Large intestine (tissue), 3 donors: ENCODE measurements around the gene TSPEAR. TPM values are rescaled to one million over a fixed set of nuclear protein-coding genes. Genes with fewer than 3 reads are reported as not detected.

Source experiments
- DNase-seq, 2 donors: peaks; one replicate each; pipeline versions ENCODE4 v3.0.0 to v3.0.0-alpha.2; 2013
- H3K27ac ChIP-seq: one replicate; pipeline ENCODE4 v1.5.1; 2013; ENCODE audit warnings: low read length
- H3K27me3 ChIP-seq: 2 replicates; pipeline ENCODE4 v1.6.1; 2013; ENCODE audit warnings: low read length; ENCODE audit not compliant: control insufficient read depth, insufficient read depth
- H3K36me3 ChIP-seq: 2 replicates; pipeline ENCODE4 v1.6.1; 2013; ENCODE audit warnings: low read length; ENCODE audit not compliant: control insufficient read depth, insufficient read depth
- H3K4me1 ChIP-seq: one replicate; pipeline ENCODE4 v1.6.1; 2013; ENCODE audit warnings: low read length; ENCODE audit not compliant: control insufficient read depth, insufficient read depth
- H3K4me3 ChIP-seq: one replicate; pipeline ENCODE4 v1.5.1; 2013; ENCODE audit warnings: low read length
- H3K9me3 ChIP-seq: one replicate; pipeline ENCODE4 v1.6.1; 2013; ENCODE audit warnings: mild to moderate bottlenecking, low read depth, low read length, moderate library complexity; ENCODE audit not compliant: control insufficient read depth
- WGBS: methylation state at CpG from one replicate; pipeline ENCODE4 v1.1.5; 2013; ENCODE audit warnings: low lambda C conversion rate; ENCODE audit not compliant: insufficient coverage; 5-methylcytosine and 5-hydroxymethylcytosine counted together
- polyA plus RNA-seq: library from polyadenylated mRNA; unstranded; fragments of 120-200 nt; gene quantifications from one replicate; pipeline ENCODE4 v1.2.1, GENCODE V29; 2013

Gene TSPEAR
- polyA plus RNA-seq, 1 donor, result 0.55 TPM

DNA sequence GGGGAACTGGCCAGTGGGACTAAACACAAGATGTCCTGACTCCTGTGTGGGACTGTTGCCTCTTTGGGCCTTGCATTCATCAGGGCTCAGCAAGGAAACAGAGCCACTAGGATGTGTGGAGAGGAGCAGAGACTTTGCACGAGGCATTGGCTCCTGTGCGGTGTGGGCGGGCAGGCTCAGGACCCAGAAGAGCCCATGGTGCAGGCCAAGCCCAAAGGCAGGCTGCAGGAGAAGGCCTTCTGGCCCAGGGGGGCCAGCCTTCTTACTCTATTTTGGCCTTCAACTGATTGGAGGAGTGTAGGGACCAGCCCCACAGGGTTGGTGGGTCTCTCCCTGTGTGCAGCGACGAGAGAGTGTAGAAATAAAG lies 232.6 kb downstream of the TSPEAR start:
- Histone ChIP-seq H3K4me3 (no peak overlapping the region), H3K27me3 (no peaks in the 10 kb centered on the region), H3K4me1 (peaks cover 3% of the 10 kb centered on the region), H3K9me3 (peaks cover 2% of the 10 kb centered on the region), H3K27ac (no peak overlapping the region), H3K36me3 (no peaks in the 10 kb centered on the region)
- no peak for DNase-seq
- no CpG with 5 or more reads among the region's 5 CpGs for WGBS

DNA sequence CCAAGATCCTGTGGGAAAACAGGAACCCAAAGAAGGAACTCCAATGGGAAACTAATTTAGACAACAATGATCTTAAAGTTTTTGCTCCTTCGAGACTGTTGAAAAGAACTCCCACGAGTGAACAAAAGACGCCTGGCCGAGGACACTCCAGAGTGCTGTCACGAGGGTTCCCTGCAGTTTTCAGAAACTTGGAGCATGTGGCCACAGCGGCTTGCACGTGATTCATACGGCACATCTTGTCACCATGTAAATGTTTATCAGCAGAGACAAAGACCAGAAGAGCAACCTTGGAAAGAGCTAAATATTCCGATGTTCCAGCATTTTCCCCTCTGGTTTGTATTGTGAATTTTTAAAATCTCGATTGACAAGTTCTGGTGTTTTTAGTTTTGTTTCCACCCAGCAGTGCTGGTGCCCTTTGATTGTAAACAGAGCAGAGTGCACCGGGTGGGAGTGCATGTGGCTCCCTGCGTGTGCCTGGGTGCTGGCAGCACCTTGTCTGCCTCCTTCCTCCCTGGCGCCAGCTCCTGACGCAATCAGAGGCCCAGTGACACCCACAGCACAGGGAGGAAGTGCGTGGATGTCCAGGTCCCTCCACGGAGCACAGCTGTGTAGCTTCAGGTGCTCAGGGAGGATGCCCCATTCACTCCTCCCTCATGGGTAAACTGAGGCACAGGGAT lies 233.1 kb downstream of the TSPEAR start:
- H3K27ac ChIP-seq, result no peak overlapping the region
- no peak for DNase-seq
- H3K4me3 ChIP-seq, result no peak overlapping the region
- H3K9me3 ChIP-seq, result peaks cover 2% of the 10 kb centered on the region
- WGBS, result no CpG with 5 or more reads among the region's 16 CpGs
- H3K27me3 ChIP-seq, result no peaks in the 10 kb centered on the region
- no peaks in the 10 kb centered on the region for H3K36me3 ChIP-seq
- H3K4me1 ChIP-seq, result peaks cover 3% of the 10 kb centered on the region

DNA sequence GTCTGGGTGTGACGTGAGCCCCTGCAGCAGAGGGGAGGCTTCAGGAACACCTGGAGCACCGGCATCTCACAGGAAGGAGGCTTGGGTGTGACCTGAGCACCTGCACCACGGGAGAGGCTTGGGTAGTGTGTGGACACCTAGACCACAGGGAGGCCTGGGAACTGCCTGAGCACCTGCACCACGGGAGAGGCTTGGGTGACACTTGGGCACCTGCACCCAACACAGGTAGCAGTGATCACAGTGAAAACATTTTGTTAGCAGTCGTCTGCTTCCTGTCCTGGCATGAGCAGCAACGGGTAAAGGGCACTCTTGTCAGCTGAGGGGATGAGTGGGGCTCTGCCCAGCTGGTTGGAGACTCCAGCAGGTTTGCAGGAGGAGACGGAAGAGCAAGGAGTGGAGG lies 233.7 kb downstream of the TSPEAR start:
- Histone ChIP-seq H3K27ac (no peak overlapping the region), H3K4me1 (peaks cover 3% of the 10 kb centered on the region), H3K36me3 (no peaks in the 10 kb centered on the region), H3K4me3 (no peak overlapping the region), H3K9me3 (peaks cover 2% of the 10 kb centered on the region), H3K27me3 (no peaks in the 10 kb centered on the region)
- no peak for DNase-seq
- 83% methylated on average over 1 of the region's 7 CpGs for WGBS

DNA sequence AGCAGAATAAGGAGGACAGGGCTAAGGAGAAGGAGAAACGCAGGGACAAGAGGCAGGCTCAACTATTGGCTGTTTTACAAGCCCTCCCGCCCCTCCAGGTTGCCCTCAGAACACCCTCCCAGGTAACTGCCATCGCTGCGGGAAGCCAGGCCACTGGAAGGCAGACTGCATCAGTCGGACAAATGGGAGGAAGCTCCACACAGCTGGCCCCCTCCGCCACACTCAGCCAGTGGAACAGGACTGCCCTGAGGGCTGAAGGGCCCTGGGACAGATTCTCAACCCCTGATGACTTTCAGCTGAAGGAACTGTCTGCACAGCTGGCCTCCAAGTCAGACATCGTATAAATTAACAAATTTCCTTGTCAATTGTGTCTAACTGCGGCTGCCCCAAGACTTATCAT lies 234.2 kb downstream of the TSPEAR start:
- Histone ChIP-seq H3K36me3 (no peaks in the 10 kb centered on the region), H3K27me3 (no peaks in the 10 kb centered on the region), H3K4me3 (no peak overlapping the region), H3K9me3 (peaks cover 2% of the 10 kb centered on the region), H3K27ac (no peak overlapping the region), H3K4me1 (no peaks in the 10 kb centered on the region)
- no peak for DNase-seq
- no CpG with 5 or more reads among the region's 8 CpGs for WGBS

DNA sequence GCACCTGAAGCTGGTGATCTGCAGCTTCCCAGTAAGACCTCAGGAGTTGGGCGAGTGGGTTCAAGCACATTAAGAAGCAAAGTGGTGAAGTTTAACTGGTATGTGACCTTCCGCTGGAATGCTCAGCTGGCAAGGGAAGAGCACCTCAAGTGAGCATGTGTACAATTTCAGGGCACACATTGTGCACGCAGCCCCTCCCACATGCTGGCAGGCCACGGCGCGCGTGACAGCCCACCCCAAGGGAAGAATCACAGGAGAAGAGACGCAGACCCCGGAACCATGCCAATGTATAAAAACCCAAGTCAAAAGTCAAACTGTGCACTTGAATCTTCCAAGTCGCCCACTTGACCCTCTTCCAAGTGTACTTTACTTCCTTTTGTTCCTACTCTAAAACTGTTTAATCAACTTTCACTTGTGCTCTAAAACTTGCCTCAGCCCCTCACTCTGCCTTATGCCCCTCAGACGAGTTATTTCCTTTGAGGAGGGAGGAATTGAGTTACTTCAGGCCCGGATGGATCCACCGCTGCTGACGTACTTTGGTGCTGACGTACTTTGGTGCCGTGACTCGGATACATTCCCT lies 236.0 kb downstream of the TSPEAR start:
- H3K27me3 ChIP-seq, result no peaks in the 10 kb centered on the region
- no peak overlapping the region for H3K27ac ChIP-seq
- WGBS, result no CpG with 5 or more reads among the region's 17 CpGs
- H3K4me1 ChIP-seq, result no peaks in the 10 kb centered on the region
- H3K4me3 ChIP-seq, result no peak overlapping the region
- DNase-seq, result no peak
- no peaks in the 10 kb centered on the region for H3K36me3 ChIP-seq
- H3K9me3 ChIP-seq, result peaks cover 2% of the 10 kb centered on the region

DNA sequence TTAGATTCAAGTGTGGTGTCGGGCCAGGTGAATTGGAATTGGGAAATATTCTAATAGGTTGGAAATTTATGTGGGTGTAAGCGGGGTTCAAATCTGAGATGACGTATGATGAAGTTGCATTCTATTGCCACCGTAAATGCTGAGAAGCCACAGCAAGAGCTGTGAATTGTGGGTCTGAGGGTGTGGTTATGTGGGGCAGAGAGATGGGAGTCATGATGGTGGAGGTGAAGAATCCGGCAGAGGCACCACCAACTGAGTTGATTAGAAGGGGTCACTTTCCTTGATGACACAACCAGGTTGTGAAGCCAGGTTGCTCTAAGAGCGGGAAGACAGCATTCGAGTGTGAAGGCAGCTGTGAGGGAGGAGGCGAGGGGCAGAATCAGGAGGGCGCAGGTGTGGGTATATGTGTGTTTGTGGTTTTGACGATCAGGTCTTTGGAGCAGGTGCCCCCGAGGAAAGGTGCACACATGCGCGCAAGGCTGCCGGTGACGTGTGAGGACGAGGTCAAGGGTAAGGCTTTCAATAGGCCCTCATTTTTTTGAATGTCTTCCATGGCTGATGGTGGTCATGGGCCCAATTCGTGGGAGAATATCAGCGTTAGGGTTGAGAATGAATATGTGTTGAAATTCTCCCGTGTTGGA lies 237.3 kb downstream of the TSPEAR start:
- DNase-seq, result no peak
- peaks cover 2% of the 10 kb centered on the region for H3K9me3 ChIP-seq
- no peaks in the 10 kb centered on the region for H3K4me1 ChIP-seq
- H3K36me3 ChIP-seq, result no peaks in the 10 kb centered on the region
- no peak overlapping the region for H3K4me3 ChIP-seq
- 83% methylated on average over 1 of the region's 19 CpGs for WGBS
- no peak overlapping the region for H3K27ac ChIP-seq
- no peaks in the 10 kb centered on the region for H3K27me3 ChIP-seq

DNA sequence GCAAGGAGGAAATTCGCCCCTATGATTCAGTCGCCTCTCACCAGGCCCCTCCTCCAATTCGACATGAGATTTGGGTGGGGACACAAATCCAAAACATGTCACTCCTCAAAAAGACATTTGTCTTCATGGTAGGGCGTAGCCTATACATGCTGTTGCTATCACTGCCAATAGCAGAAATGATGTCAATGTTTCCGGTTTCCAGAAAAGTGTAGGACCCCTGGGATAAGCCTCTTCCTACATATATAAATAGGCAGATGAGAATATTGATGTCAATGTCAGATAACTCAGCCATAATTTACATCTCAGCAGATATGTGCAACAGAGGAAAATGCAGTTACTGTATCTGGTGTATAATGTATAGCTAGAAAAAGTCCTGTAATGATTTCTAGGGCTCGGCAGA lies 239.4 kb downstream of the TSPEAR start:
- Histone ChIP-seq H3K36me3 (no peaks in the 10 kb centered on the region), H3K4me1 (no peaks in the 10 kb centered on the region), H3K27ac (no peak overlapping the region), H3K4me3 (no peak overlapping the region), H3K9me3 (no peaks in the 10 kb centered on the region), H3K27me3 (no peaks in the 10 kb centered on the region)
- no peak for DNase-seq
- WGBS, result no CpG with 5 or more reads among the region's 6 CpGs

DNA sequence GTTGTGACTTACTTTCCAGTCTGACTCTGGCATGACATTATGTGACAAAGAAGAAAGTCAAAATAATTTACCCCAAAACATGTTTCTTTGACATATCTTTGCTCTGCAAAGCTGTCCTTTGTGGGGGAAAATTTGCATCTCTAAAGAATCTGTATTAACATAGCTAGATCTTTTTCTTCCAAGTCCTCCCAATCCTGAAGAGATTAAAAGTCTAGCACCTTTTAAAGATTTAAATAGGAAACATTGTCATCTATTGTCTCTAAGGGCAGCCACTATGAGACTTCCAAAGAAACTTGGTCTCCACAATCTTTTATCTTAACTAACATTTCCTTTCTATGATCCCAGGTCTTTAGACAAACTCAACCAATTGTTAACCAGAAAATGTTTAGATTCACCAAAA lies 240.0 kb downstream of the TSPEAR start:
- H3K27me3 ChIP-seq, result no peaks in the 10 kb centered on the region
- no peaks in the 10 kb centered on the region for H3K36me3 ChIP-seq
- H3K27ac ChIP-seq, result no peak overlapping the region
- no peak for DNase-seq
- H3K9me3 ChIP-seq, result no peaks in the 10 kb centered on the region
- H3K4me3 ChIP-seq, result no peak overlapping the region
- no peaks in the 10 kb centered on the region for H3K4me1 ChIP-seq

DNA sequence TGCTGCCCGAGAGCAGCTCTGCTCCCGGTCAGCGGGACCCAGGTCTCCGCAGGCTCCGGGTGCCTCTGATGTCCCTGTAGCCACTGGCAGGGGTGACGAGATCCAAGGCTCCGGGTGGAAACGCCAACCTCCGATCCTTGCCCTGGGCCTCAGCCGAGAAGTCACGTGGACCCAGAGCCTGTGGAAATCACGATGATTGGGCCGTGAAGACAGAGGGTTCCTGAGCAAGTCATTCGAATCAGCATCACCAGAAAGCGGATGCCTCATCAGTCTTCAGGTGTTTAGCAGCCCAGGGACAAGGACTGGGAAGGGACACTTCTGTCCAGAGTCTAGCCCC lies 243.5 kb downstream of the TSPEAR start:
- Histone ChIP-seq H3K9me3 (no peaks in the 10 kb centered on the region), H3K27ac (no peak overlapping the region), H3K4me3 (no peak overlapping the region), H3K4me1 (no peaks in the 10 kb centered on the region), H3K27me3 (no peaks in the 10 kb centered on the region), H3K36me3 (no peaks in the 10 kb centered on the region)
- no peak for DNase-seq
- no CpG with 5 or more reads among the region's 15 CpGs for WGBS

DNA sequence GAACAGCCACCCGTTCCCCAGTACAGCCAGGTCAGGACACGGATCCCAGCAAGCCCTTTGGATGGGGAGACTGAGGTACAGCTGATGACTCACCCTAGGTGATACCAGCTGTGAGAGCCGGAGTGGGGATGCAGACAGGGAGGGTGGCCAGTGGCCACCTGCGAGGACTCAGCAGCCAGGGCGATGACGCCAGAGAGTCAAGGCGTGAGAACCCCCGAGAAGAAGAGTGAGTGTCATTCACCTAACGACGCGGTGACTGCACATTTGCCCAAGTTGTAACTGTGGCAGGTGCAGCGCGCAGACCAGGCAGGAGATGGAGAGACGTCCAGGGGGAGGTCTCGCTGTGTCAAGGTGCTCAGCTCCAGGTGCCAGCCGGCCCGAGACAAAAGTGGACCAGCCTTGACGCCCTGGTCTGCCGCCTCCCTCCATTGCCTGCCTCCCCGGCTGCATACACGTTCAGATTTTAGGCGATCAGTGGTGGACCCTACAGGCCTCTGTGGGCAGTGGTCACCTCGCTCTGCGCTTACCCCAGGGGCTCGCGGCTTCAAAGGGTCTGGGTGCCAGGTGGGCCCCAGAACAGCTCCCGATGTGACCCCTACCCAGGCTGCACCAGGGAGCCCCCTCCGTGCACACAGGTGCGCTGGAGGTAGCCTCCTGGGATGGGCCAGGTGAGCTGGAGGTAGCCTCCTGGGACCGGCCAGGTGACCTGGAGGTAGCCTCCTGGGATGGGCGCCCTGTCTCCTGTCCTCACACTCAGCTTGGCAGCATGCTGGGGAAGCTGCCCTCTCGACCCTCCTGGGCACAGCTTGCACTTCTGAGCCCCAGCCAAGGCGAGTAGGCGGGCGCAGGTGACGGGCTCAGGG lies 244.1 kb downstream of the TSPEAR start:
- no peak overlapping the region for H3K4me3 ChIP-seq
- 80% methylated on average over 1 of the region's 36 CpGs for WGBS
- H3K27me3 ChIP-seq, result no peaks in the 10 kb centered on the region
- H3K4me1 ChIP-seq, result no peaks in the 10 kb centered on the region
- H3K36me3 ChIP-seq, result no peaks in the 10 kb centered on the region
- no peak overlapping the region for H3K27ac ChIP-seq
- H3K9me3 ChIP-seq, result peaks cover 2% of the 10 kb centered on the region
- no peak for DNase-seq
